H1 (cell line): Measurements from ENCODE around the gene SYNDIG1. TPM values are rescaled to one million over a fixed set of nuclear protein-coding genes. Genes with fewer than 3 reads are reported as not detected.

Experiments used
- CTCF ChIA-PET: fragments of 300-600 bp; sonication (Branson Sonifier 250); formaldehyde crosslinking; loops from one replicate; lab custom pipeline; 2021; ENCODE audit not compliant: partially characterized antibody; lab: Charles Lee
- POLR2A ChIA-PET: fragments of 300-600 bp; sonication (Branson Sonifier 250); formaldehyde crosslinking; loops from one replicate; lab custom pipeline; 2021; ENCODE audit warnings: inconsistent platforms; ENCODE audit not compliant: partially characterized antibody; lab: Charles Lee
- DNase-seq, 2 experiments: peaks; one replicate each; pipeline versions ENCODE4 v3.0.0 to v3.0.0-alpha.2; 2010 to 2022; ENCODE audit warnings: low spot score in 2 of 2, low read depth in 1 of 2, mixed read lengths in 1 of 2
- FAIRE-seq: peaks from 2 replicates; lab custom pipeline; 2011; peaks lifted over from hg19 to GRCh38; lab: Jason Lieb, UNC
- H2AFZ ChIP-seq: 2 replicates; pipeline ENCODE4 v1.8.1; 2012; ENCODE audit warnings: low read length, inconsistent platforms
- H2AK5ac ChIP-seq: 2 replicates; pipeline ENCODE4 v1.6.1; 2013; ENCODE audit warnings: low read depth, low read length
- H2BK120ac ChIP-seq: replicated peaks from 2 replicates; pipeline ENCODE3; 2013; ENCODE audit warnings: low read depth, low read length, inconsistent platforms
- H2BK12ac ChIP-seq: 2 replicates; pipeline ENCODE4 v1.6.1; 2013; ENCODE audit warnings: low read depth, low read length
- H2BK15ac ChIP-seq: 2 replicates; pipeline ENCODE4 v1.6.1; 2013; ENCODE audit warnings: low read length
- H2BK20ac ChIP-seq: 2 replicates; pipeline ENCODE4 v1.6.1; 2013; ENCODE audit warnings: low read length
- H2BK5ac ChIP-seq: 2 replicates; pipeline ENCODE4 v1.6.1; 2013; ENCODE audit warnings: low read depth, low read length
- H3K14ac ChIP-seq: 2 replicates; pipeline ENCODE4 v1.6.1; 2013; ENCODE audit warnings: inconsistent platforms; ENCODE audit not compliant: insufficient read length
- H3K18ac ChIP-seq: 2 replicates; pipeline ENCODE4 v1.6.1; 2013; ENCODE audit warnings: low read length; ENCODE audit errors: extremely low read depth
- H3K23ac ChIP-seq: 2 replicates; pipeline ENCODE4 v1.6.1; 2013; ENCODE audit warnings: inconsistent platforms; ENCODE audit not compliant: insufficient read length
- H3K23me2 ChIP-seq: 2 replicates; pipeline ENCODE4 v1.6.1; 2013; ENCODE audit warnings: low read depth, low read length
- H3K27ac ChIP-seq: 2 replicates; pipeline ENCODE4 v1.6.1; 2011; ENCODE audit warnings: low read depth, low read length, inconsistent platforms
- H3K27me3 ChIP-seq, 4 experiments: replicated peaks in 1 of 4; 1 replicate in 1 of 4; 2 replicates in 3 of 4; pipeline versions ENCODE4 v1.6.1 to v1.8.1; 2011 to 2013; ENCODE audit warnings: low read length in 3 of 4, mild to moderate bottlenecking in 3 of 4, inconsistent platforms in 2 of 4, mixed read lengths in 2 of 4, moderate library complexity in 1 of 4; ENCODE audit not compliant: control insufficient read depth in 3 of 4, insufficient read depth in 3 of 4; ENCODE audit errors: extremely low read depth in 1 of 4
- H3K36me3 ChIP-seq, 4 experiments: 2 replicates each; pipeline versions ENCODE4 v1.6.1 to v1.8.1; 2011 to 2013; ENCODE audit warnings: mild to moderate bottlenecking in 4 of 4, low read length in 3 of 4, moderate library complexity in 2 of 4, control low read depth in 1 of 4, inconsistent platforms in 1 of 4; ENCODE audit not compliant: insufficient read depth in 4 of 4, control insufficient read depth in 2 of 4
- H3K4ac ChIP-seq: replicated peaks from 2 replicates; pipeline ENCODE3; 2013; ENCODE audit warnings: low read length, low read depth, mixed read lengths, inconsistent platforms; ENCODE audit not compliant: insufficient read length
- H3K4me1 ChIP-seq, 4 experiments: replicated peaks in 1 of 4; 1 replicate in 1 of 4; 2 replicates in 3 of 4; pipeline versions ENCODE4 v1.6.1 to v1.8.1; 2011 to 2013; ENCODE audit warnings: low read length in 3 of 4, inconsistent platforms in 2 of 4, mixed read lengths in 1 of 4; ENCODE audit not compliant: insufficient read depth in 4 of 4, control insufficient read depth in 3 of 4
- H3K4me2 ChIP-seq, 2 experiments: 2 replicates each; pipeline versions ENCODE4 v1.6.1 to v1.8.1; 2011 to 2013; ENCODE audit warnings: low read depth in 2 of 2, low read length in 2 of 2, control low read depth in 1 of 2, inconsistent platforms in 1 of 2, mild to moderate bottlenecking in 1 of 2; ENCODE audit not compliant: insufficient read depth in 1 of 2
- H3K4me3 ChIP-seq, 4 experiments: fragments of 200-600, 300-600 bp in 1 of 4; sonication (generic), shearing (Covaris generic), sonication (Bioruptor Twin) in 1 of 4; 2 replicates each; pipeline versions ENCODE4 v1.5.1 to v1.8.1; 2011 to 2016; ENCODE audit warnings: low read length in 4 of 4, low read depth in 3 of 4, control low read depth in 2 of 4, inconsistent platforms in 2 of 4, mild to moderate bottlenecking in 2 of 4, mixed read lengths in 1 of 4, moderate library complexity in 1 of 4; ENCODE audit not compliant: insufficient read depth in 2 of 4; ENCODE audit errors: extremely low read depth in 1 of 4
- H3K56ac ChIP-seq: replicated peaks from 2 replicates; pipeline ENCODE3; 2013; ENCODE audit warnings: low read depth, mild to moderate bottlenecking, mixed read lengths, low read length, inconsistent platforms; ENCODE audit not compliant: insufficient read length
- H3K79me1 ChIP-seq: 2 replicates; pipeline ENCODE4 v1.6.1; 2013; ENCODE audit warnings: low read depth, low read length, control low read depth
- H3K79me2 ChIP-seq, 2 experiments: 2 replicates each; pipeline versions ENCODE4 v1.6.1 to v1.8.1; 2012 to 2013; ENCODE audit warnings: low read length in 2 of 2, mild to moderate bottlenecking in 2 of 2, inconsistent platforms in 1 of 2; ENCODE audit not compliant: insufficient read depth in 2 of 2, control insufficient read depth in 1 of 2
- H3K9ac ChIP-seq, 4 experiments: replicated peaks in 1 of 4; 1 replicate in 1 of 4; 2 replicates in 3 of 4; pipeline versions ENCODE4 v1.6.1 to v1.8.1; 2011 to 2013; ENCODE audit warnings: low read depth in 3 of 4, low read length in 3 of 4, control low read depth in 2 of 4, mild to moderate bottlenecking in 2 of 4, moderate library complexity in 2 of 4, inconsistent platforms in 1 of 4; ENCODE audit errors: extremely low read depth in 1 of 4
- H3K9me3 ChIP-seq, 2 experiments: 2 replicates each; pipeline versions ENCODE4 v1.6.1 to v1.8.1; 2012 to 2013; ENCODE audit warnings: mild to moderate bottlenecking in 2 of 2, moderate library complexity in 2 of 2, control low read depth in 1 of 2, inconsistent platforms in 1 of 2, low read depth in 1 of 2, low read length in 1 of 2, mixed read lengths in 1 of 2; ENCODE audit not compliant: insufficient read depth in 2 of 2
- H4K20me1 ChIP-seq, 2 experiments: replicated peaks in 1 of 2; 2 replicates each; pipeline versions ENCODE3 to v1.8.1; 2011 to 2013; ENCODE audit warnings: inconsistent platforms in 2 of 2, low read length in 2 of 2, mild to moderate bottlenecking in 1 of 2; ENCODE audit not compliant: insufficient read depth in 2 of 2, control insufficient read depth in 1 of 2
- H4K5ac ChIP-seq: 2 replicates; pipeline ENCODE4 v1.6.1; 2013; ENCODE audit warnings: low read length, low read depth, mixed read lengths, inconsistent platforms; ENCODE audit not compliant: insufficient read length
- H4K8ac ChIP-seq: 2 replicates; pipeline ENCODE4 v1.8.0; 2013; ENCODE audit warnings: mild to moderate bottlenecking, moderate library complexity, low read length, inconsistent platforms; ENCODE audit not compliant: insufficient read depth; ENCODE audit errors: extremely low read depth
- H4K91ac ChIP-seq: replicated peaks from 2 replicates; pipeline ENCODE3; 2013; ENCODE audit warnings: low read length, mixed read lengths, inconsistent platforms; ENCODE audit not compliant: insufficient read length
- CEBPB ChIP-seq: IDR thresholded peaks from 2 replicates; pipeline ENCODE4 v1.6.1; 2012; ENCODE audit warnings: low read depth, low read length
- CHD2 ChIP-seq: IDR thresholded peaks from 2 replicates; pipeline ENCODE4 v1.6.1; 2012; ENCODE audit warnings: low read length, improper control_type of control experiment
- CTBP2 ChIP-seq: IDR thresholded peaks from 2 replicates; pipeline ENCODE4 v1.7.0; 2011; ENCODE audit warnings: borderline replicate concordance, mild to moderate bottlenecking, moderate library complexity, mixed read lengths, low read length; ENCODE audit not compliant: insufficient read depth, insufficient read length
- HDAC2 ChIP-seq, 2 experiments: fragments of 300-600 bp in 1 of 2; sonication (generic) in 1 of 2; IDR thresholded peaks; 2 replicates each; pipeline ENCODE4 v1.6.1; 2011 to 2012; ENCODE audit warnings: low read depth in 2 of 2, low read length in 2 of 2, mild to moderate bottlenecking in 2 of 2, moderate library complexity in 2 of 2, borderline replicate concordance in 1 of 2, inconsistent platforms in 1 of 2
- KDM5A ChIP-seq: fragments of 200-600 bp; IDR thresholded peaks from 2 replicates; pipeline ENCODE4 v1.7.1; 2012; ENCODE audit warnings: mild to moderate bottlenecking, low read length, inconsistent platforms, mixed read lengths
- PHF8 ChIP-seq: fragments of 200-600 bp; sonication (generic); conservative IDR thresholded peaks from 2 replicates; pipeline ENCODE4 v1.7.1; 2012; ENCODE audit warnings: low read depth, mild to moderate bottlenecking, inconsistent platforms, low read length, moderate library complexity
- SIRT6 ChIP-seq: IDR thresholded peaks from one replicate; pipeline ENCODE4 v1.7.1; 2012; ENCODE audit warnings: low read length, inconsistent platforms
- TAF1 ChIP-seq: IDR thresholded peaks from 2 replicates; pipeline ENCODE4 v1.6.1; 2011; ENCODE audit warnings: mild to moderate bottlenecking, low read depth, low read length
- TAF7 ChIP-seq: optimal IDR thresholded peaks from 2 replicates; pipeline ENCODE3; 2011; ENCODE audit warnings: low read depth, mild to moderate bottlenecking, inconsistent platforms, low read length, moderate library complexity, borderline replicate concordance
- TBP ChIP-seq: IDR thresholded peaks from 2 replicates; pipeline ENCODE4 v1.6.1; 2011; ENCODE audit warnings: low read depth, low read length, improper control_type of control experiment
- WGBS, 2 experiments: shearing (Covaris generic) in 1 of 2; methylation state at CpG; one replicate each; pipeline versions ENCODE4 v1.1.6 to v1.1.7; 2013 to 2015; ENCODE audit warnings: low lambda C conversion rate in 2 of 2, mixed read lengths in 2 of 2, inconsistent platforms in 1 of 2, low coverage in 1 of 2, missing lambda C conversion rate in 1 of 2; ENCODE audit not compliant: insufficient replicate concordance in 2 of 2, insufficient coverage in 1 of 2, insufficient read length in 1 of 2; ENCODE audit errors: extremely low coverage in 1 of 2, missing lambda C conversion rate in 1 of 2; 5-methylcytosine and 5-hydroxymethylcytosine counted together
- polyA plus RNA-seq, 7 experiments: library from polyadenylated mRNA; depleted of rRNA in 3 of 7; stranded (reverse) in 5 of 7; unstranded in 2 of 7; fragments of >200 nt in 5 of 7; fragments of 200-250 nt in 2 of 7; gene quantifications; 1 replicate in 5 of 7; 2 replicates in 1 of 7; 4 replicates in 1 of 7; pipeline versions ENCODE4 v1.2.1 to v1.2.3, GENCODE V29; 2011 to 2013; ENCODE audit warnings: missing spikeins in 2 of 7, mixed read lengths in 2 of 7
- total RNA-seq: library from RNA; stranded (reverse); fragmentation: NEBNext Ultra II Directional; extraction: Animal tissue kit (Norgen Biotek cat#: 25700); gene quantifications from 2 replicates; pipeline ENCODE4 v1.2.1, GENCODE V29; 2021

The SYNDIG1 gene
- total and polyA plus RNA-seq, 2 of the 8 experiments (the other 6 are each of a cell fraction or from before 2014, with no cell fraction given): 6.5 to 7.8 TPM

- no peak overlapping the region for H4K91ac ChIP-seq
- POLR2A ChIA-PET: no interaction called here
- no peaks in the 10 kb centered on the region for H3K27me3 ChIP-seq
- H2BK12ac ChIP-seq: no peak overlapping the region
- no peaks in the 10 kb centered on the region for H3K79me2 ChIP-seq
- no peaks in the 10 kb centered on the region for H4K20me1 ChIP-seq
- no peak overlapping the region for H4K5ac ChIP-seq
- WGBS, 2 experiments: 87% methylated on average over 5 of the region's 5 CpGs; no CpG with 5 or more reads in 1 of the 2 experiments
- no peak overlapping the region for H3K27ac ChIP-seq
- H2BK20ac ChIP-seq: no peak overlapping the region
- H4K8ac ChIP-seq: no peak overlapping the region
- no peak overlapping the region for H2BK5ac ChIP-seq
- DNase-seq: no peak
- H2AK5ac ChIP-seq: no peak overlapping the region
- no peak for TF ChIP-seq TAF1
- TF ChIP-seq HDAC2 (IDR thresholded peaks at IDR 0.05; ENCODE audit: borderline replicate concordance in 1 of 2, low read depth in 2 of 2, low read length in 2 of 2): no peak
- no peak for TF ChIP-seq TBP
- TF ChIP-seq CHD2: no peak
- no peak for TF ChIP-seq KDM5A
- TF ChIP-seq TAF7: no peak
- no peak for TF ChIP-seq CEBPB
- TF ChIP-seq CTBP2: no peak
- no peak for TF ChIP-seq PHF8
- TF ChIP-seq SIRT6: no peak
- no peaks in the 10 kb centered on the region for H3K79me1 ChIP-seq
- H3K9ac ChIP-seq: no peak overlapping the region
- H3K14ac ChIP-seq: no peak overlapping the region
- no peak overlapping the region for H3K23ac ChIP-seq
- no peak overlapping the region for H3K18ac ChIP-seq
- no peaks in the 10 kb centered on the region for H3K36me3 ChIP-seq
- H2BK120ac ChIP-seq: no peak overlapping the region
- no peak overlapping the region for H2AFZ ChIP-seq
- no peak overlapping the region for H3K4ac ChIP-seq
- no peaks in the 10 kb centered on the region for H3K23me2 ChIP-seq
- no peak overlapping the region for H3K4me3 ChIP-seq
- FAIRE-seq: no peak
- no peaks in the 10 kb centered on the region for H3K4me1 ChIP-seq
- no peak overlapping the region for H3K4me2 ChIP-seq
- H3K56ac ChIP-seq: no peak overlapping the region
- CTCF ChIA-PET: interaction anchor here (0.7 to 1.2 kb wide), 2 partner anchors 9 kb away, joined by 3 read pairs; no protein-coding TSS in a partner anchor
- H2BK15ac ChIP-seq: no peak overlapping the region
- H3K9me3 ChIP-seq: no peaks in the 10 kb centered on the region; a peak in 1 of 4 replicates
Measured at GRCh38 chr20:24682496-24682985, 213.1 kb downstream of the SYNDIG1 start.
